ENCODE measurements around the gene LAMB4. TPM values are rescaled to one million over a fixed set of nuclear protein-coding genes. Genes with fewer than 3 reads are reported as not detected.

Gene LAMB4
- total and polyA plus RNA-seq, 2 of the 8 experiments (the other 6 are each of a cell fraction or from before 2014, with no cell fraction given) = not detected

- TF ChIP-seq CHD7 (IDR thresholded peaks at IDR 0.05; ENCODE audit: insufficient replicate concordance, low read length) = no peak
- TF ChIP-seq, protein P1, sequence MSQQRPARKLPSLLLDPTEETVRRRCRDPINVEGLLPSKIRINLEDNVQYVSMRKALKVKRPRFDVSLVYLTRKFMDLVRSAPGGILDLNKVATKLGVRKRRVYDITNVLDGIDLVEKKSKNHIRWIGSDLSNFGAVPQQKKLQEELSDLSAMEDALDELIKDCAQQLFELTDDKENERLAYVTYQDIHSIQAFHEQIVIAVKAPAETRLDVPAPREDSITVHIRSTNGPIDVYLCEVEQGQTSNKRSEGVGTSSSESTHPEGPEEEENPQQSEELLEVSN (IDR thresholded peaks at IDR 0.05) = no peak
- TF ChIP-seq SUZ12 (IDR thresholded peaks at IDR 0.05; ENCODE audit: low read length) = no peak
- TF ChIP-seq CBX5 (IDR thresholded peaks at IDR 0.05; ENCODE audit: low read depth, low read length) = no peak
- TF ChIP-seq HDAC6 (IDR thresholded peaks at IDR 0.05; ENCODE audit: low read depth, low read length) = no peak
Observed at GRCh38 chr7:108144931-108145330, 14.8 kb upstream of the LAMB4 start (continued).

All from H1 (cell line).